ENCODE data around the gene APBB1. TPM values are rescaled to one million over a fixed set of nuclear protein-coding genes. Genes with fewer than 3 reads are reported as not detected.

Gene APBB1
- polyA plus RNA-seq, 1 donor from 2014 or later = 283 TPM

DNA sequence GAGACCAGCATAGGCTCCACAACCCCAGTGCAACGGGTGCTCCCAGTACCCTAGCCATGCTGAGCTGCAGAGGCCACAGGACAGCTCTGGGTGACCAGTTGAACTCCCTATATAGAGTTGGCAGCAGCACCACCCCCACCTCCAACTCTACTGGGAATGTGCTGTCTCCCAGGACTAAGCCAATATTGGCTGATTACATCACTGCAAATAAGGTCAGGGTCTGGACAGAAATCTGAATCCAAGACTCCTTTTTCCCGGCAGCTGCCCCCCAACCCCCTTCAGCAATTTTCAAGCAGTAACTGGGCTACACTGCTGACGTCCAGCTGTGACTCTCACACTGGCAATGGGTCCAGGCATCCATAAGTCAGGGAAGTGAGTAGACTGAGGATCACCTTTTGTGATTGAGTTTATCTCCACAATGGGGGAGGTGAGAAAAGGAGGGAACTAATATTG, 22.0 kb upstream of the APBB1 start, which contains the start of gene HPX:
HPX (minus strand) TSS at position 82 of the 453 bp plus-strand sequence; CDS start at position 58, 24 bp downstream.
- H3K27ac ChIP-seq (ENCODE audit: low read length) = no peak within 1 kb of the TSS
- no peak within 1 kb of the TSS for H3K4me3 ChIP-seq (ENCODE audit: low read length)
- H3K4me2 ChIP-seq (ENCODE audit: low read length) = no peak within 1 kb of the TSS
- TF ChIP-seq, protein P1, sequence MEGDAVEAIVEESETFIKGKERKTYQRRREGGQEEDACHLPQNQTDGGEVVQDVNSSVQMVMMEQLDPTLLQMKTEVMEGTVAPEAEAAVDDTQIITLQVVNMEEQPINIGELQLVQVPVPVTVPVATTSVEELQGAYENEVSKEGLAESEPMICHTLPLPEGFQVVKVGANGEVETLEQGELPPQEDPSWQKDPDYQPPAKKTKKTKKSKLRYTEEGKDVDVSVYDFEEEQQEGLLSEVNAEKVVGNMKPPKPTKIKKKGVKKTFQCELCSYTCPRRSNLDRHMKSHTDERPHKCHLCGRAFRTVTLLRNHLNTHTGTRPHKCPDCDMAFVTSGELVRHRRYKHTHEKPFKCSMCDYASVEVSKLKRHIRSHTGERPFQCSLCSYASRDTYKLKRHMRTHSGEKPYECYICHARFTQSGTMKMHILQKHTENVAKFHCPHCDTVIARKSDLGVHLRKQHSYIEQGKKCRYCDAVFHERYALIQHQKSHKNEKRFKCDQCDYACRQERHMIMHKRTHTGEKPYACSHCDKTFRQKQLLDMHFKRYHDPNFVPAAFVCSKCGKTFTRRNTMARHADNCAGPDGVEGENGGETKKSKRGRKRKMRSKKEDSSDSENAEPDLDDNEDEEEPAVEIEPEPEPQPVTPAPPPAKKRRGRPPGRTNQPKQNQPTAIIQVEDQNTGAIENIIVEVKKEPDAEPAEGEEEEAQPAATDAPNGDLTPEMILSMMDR (IDR thresholded peaks at IDR 0.05; ENCODE audit: poor library complexity, severe bottlenecking) = no peak
- TF ChIP-seq SMC3 (conservative IDR thresholded peaks at IDR 0.05; ENCODE audit: poor library complexity) (no peak), TAF1 (IDR thresholded peaks at IDR 0.05; ENCODE audit: low read depth) (no peak), MXI1 (conservative IDR thresholded peaks at IDR 0.05; ENCODE audit: poor library complexity, severe bottlenecking) (no peak), EZH2 (IDR thresholded peaks at IDR 0.05; ENCODE audit: borderline replicate concordance, insufficient read depth, low read length, poor library complexity, severe bottlenecking) (no peak), POLR2AphosphoS5 (IDR thresholded peaks at IDR 0.05) (no peak)
- TF ChIP-seq, protein P2, sequence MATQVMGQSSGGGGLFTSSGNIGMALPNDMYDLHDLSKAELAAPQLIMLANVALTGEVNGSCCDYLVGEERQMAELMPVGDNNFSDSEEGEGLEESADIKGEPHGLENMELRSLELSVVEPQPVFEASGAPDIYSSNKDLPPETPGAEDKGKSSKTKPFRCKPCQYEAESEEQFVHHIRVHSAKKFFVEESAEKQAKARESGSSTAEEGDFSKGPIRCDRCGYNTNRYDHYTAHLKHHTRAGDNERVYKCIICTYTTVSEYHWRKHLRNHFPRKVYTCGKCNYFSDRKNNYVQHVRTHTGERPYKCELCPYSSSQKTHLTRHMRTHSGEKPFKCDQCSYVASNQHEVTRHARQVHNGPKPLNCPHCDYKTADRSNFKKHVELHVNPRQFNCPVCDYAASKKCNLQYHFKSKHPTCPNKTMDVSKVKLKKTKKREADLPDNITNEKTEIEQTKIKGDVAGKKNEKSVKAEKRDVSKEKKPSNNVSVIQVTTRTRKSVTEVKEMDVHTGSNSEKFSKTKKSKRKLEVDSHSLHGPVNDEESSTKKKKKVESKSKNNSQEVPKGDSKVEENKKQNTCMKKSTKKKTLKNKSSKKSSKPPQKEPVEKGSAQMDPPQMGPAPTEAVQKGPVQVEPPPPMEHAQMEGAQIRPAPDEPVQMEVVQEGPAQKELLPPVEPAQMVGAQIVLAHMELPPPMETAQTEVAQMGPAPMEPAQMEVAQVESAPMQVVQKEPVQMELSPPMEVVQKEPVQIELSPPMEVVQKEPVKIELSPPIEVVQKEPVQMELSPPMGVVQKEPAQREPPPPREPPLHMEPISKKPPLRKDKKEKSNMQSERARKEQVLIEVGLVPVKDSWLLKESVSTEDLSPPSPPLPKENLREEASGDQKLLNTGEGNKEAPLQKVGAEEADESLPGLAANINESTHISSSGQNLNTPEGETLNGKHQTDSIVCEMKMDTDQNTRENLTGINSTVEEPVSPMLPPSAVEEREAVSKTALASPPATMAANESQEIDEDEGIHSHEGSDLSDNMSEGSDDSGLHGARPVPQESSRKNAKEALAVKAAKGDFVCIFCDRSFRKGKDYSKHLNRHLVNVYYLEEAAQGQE (IDR thresholded peaks at IDR 0.05; ENCODE audit: borderline replicate concordance) = no peak
- no peak within 1 kb of the TSS for H2AFZ ChIP-seq (ENCODE audit: low read depth, low read length)
- no peaks in the 10 kb centered on the region for H3F3A ChIP-seq (ENCODE audit: insufficient read depth, low read length, poor library complexity, severe bottlenecking)
- no peaks in the 10 kb centered on the region for H3K9me2 ChIP-seq (ENCODE audit: insufficient read depth, low read length)
- no peaks in the 10 kb centered on the region for H3K36me3 ChIP-seq (ENCODE audit: insufficient read depth, low read length)
- H3K9me3 ChIP-seq (ENCODE audit: low read length) = no peaks in the 10 kb centered on the region
- no peaks in the 10 kb centered on the region for H4K20me1 ChIP-seq (ENCODE audit: insufficient read depth)
- H3K79me2 ChIP-seq (replicated peaks; ENCODE audit: insufficient read depth, low read length) = no peaks in the 10 kb centered on the region
- H3K9ac ChIP-seq (ENCODE audit: low read length) = no peak within 1 kb of the TSS
- H3K27me3 ChIP-seq (ENCODE audit: insufficient read depth, low read depth, low read length) = no peaks in the 10 kb centered on the region

DNA sequence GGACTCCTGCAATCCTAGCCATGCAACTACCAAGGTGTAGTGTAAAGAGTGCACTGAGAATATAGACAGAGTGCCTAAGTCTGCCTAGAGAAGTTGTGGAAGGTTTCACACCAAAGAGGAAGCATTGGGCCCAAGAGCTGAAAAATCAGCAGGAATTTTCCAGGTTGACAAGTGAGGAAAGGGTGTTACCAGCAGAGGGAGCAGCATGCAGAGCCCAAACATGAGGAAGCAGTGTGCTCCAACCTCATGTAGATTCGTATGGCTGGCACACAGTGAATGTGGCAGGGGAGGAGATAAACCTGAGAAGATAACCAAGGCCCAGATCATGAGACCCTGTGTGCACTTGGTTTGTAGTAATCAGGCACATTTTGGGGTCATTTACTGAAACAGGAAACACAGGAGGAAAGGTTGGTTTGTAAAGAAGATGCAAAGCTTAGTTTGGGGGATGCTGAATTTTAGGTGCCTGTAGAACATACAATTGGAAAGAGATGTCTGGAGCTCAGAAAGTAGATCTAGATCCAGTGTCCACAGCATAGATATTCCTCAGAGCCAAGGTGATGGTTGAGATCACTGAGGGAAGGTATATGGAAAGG, 20.2 kb upstream of the APBB1 start:
- Histone ChIP-seq H3K9me2 (ENCODE audit: insufficient read depth, low read length) (no peaks in the 10 kb centered on the region), H3K4me2 (ENCODE audit: low read length) (no peak overlapping the region), H3K36me3 (ENCODE audit: insufficient read depth, low read length) (no peaks in the 10 kb centered on the region), H3K27ac (ENCODE audit: low read length) (no peak overlapping the region), H3K79me2 (replicated peaks; ENCODE audit: insufficient read depth, low read length) (no peaks in the 10 kb centered on the region), H3F3A (ENCODE audit: insufficient read depth, low read length, poor library complexity, severe bottlenecking) (no peaks in the 10 kb centered on the region), H3K27me3 (ENCODE audit: insufficient read depth, low read depth, low read length) (no peaks in the 10 kb centered on the region), H4K20me1 (ENCODE audit: insufficient read depth) (no peaks in the 10 kb centered on the region), H3K9ac (ENCODE audit: low read length) (no peak overlapping the region), H3K9me3 (ENCODE audit: low read length) (no peaks in the 10 kb centered on the region), H2AFZ (ENCODE audit: low read depth, low read length) (no peak overlapping the region), H3K4me3 (ENCODE audit: low read length) (no peak overlapping the region)
- TF ChIP-seq MXI1 (conservative IDR thresholded peaks at IDR 0.05; ENCODE audit: poor library complexity, severe bottlenecking) = peak; percentile 26
- no peak for TF ChIP-seq EP300 (conservative IDR thresholded peaks at IDR 0.05; ENCODE audit: poor library complexity, severe bottlenecking)
- TF ChIP-seq, protein P1 (IDR thresholded peaks at IDR 0.05; ENCODE audit: poor library complexity, severe bottlenecking) = peak; percentile 56
- TF ChIP-seq POLR2AphosphoS5 (IDR thresholded peaks at IDR 0.05) = no peak
- no peak for TF ChIP-seq EZH2 (IDR thresholded peaks at IDR 0.05; ENCODE audit: borderline replicate concordance, insufficient read depth, low read length, poor library complexity, severe bottlenecking)
- TF ChIP-seq, protein P2 (IDR thresholded peaks at IDR 0.05; ENCODE audit: borderline replicate concordance) = no peak
- TF ChIP-seq RAD21 (conservative IDR thresholded peaks at IDR 0.05) = peak; percentile 36
- peak; percentile 44 for TF ChIP-seq SMC3 (conservative IDR thresholded peaks at IDR 0.05; ENCODE audit: poor library complexity)
- TF ChIP-seq TAF1 (IDR thresholded peaks at IDR 0.05; ENCODE audit: low read depth) = no peak

Data from neural cell (in vitro differentiated cells).